Heart right ventricle (tissue), 16 donors: Measurements from ENCODE around the gene STEAP1B. TPM values are rescaled to one million over a fixed set of nuclear protein-coding genes. Genes with fewer than 3 reads are reported as not detected.
"Not testable (repeated sequence)": the region's sequence is repeated elsewhere in the genome, so short reads cannot be mapped to it uniquely, and the experiment has no call there.

Experiments used
- ATAC-seq, 8 donors: fragments of 200-7000 bp; cut with Tn5 transposase; one replicate each; pipeline ENCODE4 v1.9.1; 2020; ENCODE audit warnings: mild to moderate bottlenecking in 8 of 8, moderate library complexity in 8 of 8, moderate number of reproducible peaks in 1 of 8
- DNase-seq, 2 donors: peaks; one replicate each; pipeline ENCODE4 v3.0.0-alpha.2; 2020
- H3K27ac ChIP-seq, 10 donors: fragments of 200-600 bp; sonication (generic) in 2 of 10; one replicate each; pipeline versions ENCODE4 v1.5.0 to v1.8.0; 2020 to 2022; ENCODE audit warnings: mild to moderate bottlenecking in 3 of 10
- H3K27me3 ChIP-seq, 7 donors: fragments of 200-600 bp; one replicate each; pipeline ENCODE4 v1.8.0; 2021 to 2022; ENCODE audit warnings: mild to moderate bottlenecking in 2 of 7
- H3K36me3 ChIP-seq, 9 donors: fragments of 200-600 bp; sonication (generic) in 1 of 9; one replicate each; pipeline versions ENCODE4 v1.5.0 to v1.8.0; 2020 to 2022; ENCODE audit warnings: mild to moderate bottlenecking in 2 of 9
- H3K4me1 ChIP-seq, 9 donors: fragments of 200-600 bp; sonication (generic) in 1 of 9; one replicate each; pipeline versions ENCODE4 v1.5.0 to v1.8.0; 2020 to 2022; ENCODE audit warnings: mild to moderate bottlenecking in 4 of 9
- H3K4me3 ChIP-seq, 10 donors: fragments of 200-600 bp; sonication (generic) in 2 of 10; one replicate each; pipeline versions ENCODE4 v1.5.0 to v1.8.0; 2020 to 2022; ENCODE audit warnings: mild to moderate bottlenecking in 7 of 10, moderate library complexity in 2 of 10
- H3K9me3 ChIP-seq, 11 donors: fragments of 200-600 bp in 10 of 11; sonication (generic) in 2 of 11; one replicate each; pipeline versions ENCODE4 v1.5.0 to v1.8.0; 2013 to 2022; ENCODE audit warnings: mild to moderate bottlenecking in 2 of 11, control low read depth in 1 of 11, moderate library complexity in 1 of 11
- WGBS, 2 donors: extraction: QIAGEN DNeasy Blood & Tissue Kit; methylation state at CpG; one replicate each; pipeline ENCODE4 v1.1.7; 2013; ENCODE audit warnings: inconsistent platforms in 1 of 2; 5-methylcytosine and 5-hydroxymethylcytosine counted together
- intact Hi-C, 10 donors: fragments of 100-400 bp; cut with DNase I; formaldehyde crosslinking; loops; one replicate each; pipeline versions ENCODE4 v1.11.1 to v1.14.2; 2022
- polyA plus RNA-seq, 2 donors: library from polyadenylated mRNA; stranded (reverse); fragments of 200-250 nt; gene quantifications; one replicate each; pipeline ENCODE4 v1.2.3, GENCODE V29; 2013
- total RNA-seq, 10 donors: library from RNA; stranded (reverse); fragmentation: NEBNext Ultra II Directional in 3 of 10; extraction: Animal tissue kit (Norgen Biotek cat#: 25700) in 3 of 10; gene quantifications; one replicate each; pipeline versions ENCODE4 v1.2.1 to v1.2.4, GENCODE V29; 2021 to 2023
- TF ChIP-seq, protein P1 (sequence below), 9 donors: fragments of 200-600 bp; sonication (generic) in 2 of 9; IDR thresholded peaks; one replicate each; pipeline versions ENCODE4 v1.5.0 to v1.8.0; 2021 to 2022; ENCODE audit warnings: antibody characterized with exemption in 9 of 9, mild to moderate bottlenecking in 5 of 9, moderate library complexity in 1 of 9
- donor health status: Arrhythmogenic right ventricular cardiomyopathy.
- donor health status: ischemic (EF 13 %, LVEDD 7.1; RV severe dilation, severe dysfunction).
- donor health status: healthy with polysubstance abuse.
- donor health status: DM: no; HTN: yes; CAD: no.
- donor health status: DM: no; HTN: no; CAD: no.
- donor health status: ischemic (EF 25% LVEDD 6.9; RV normal size, moderate dysfunction).
- donor health status: ischemic (EF 25% LVEDD 5.7; RV mildly dilated, moderate dysfunction).
- donor health status: healthy.
- donor health status: DM: yes; HTN: yes; CAD: no.
- donor health status: Ischemic cardiomyopathy.
- donor health status: ischemic (EF 35%, LVEDD 5.7; RV mildly dilated, moderate dysfunction).
- donor health status: nonischemic (EF 11% LVEDD 7.7; RV severe dilation, severe dysfunction).
- donor health status: DM: yes; HTN: yes; CAD: no.
- donor health status: PGD.
- donor health status: ischemic (EF 29% LVEDD 5.4; RV normal size, mild dysfunction).
- donor health status: nonischemic (EF 23%, LVEDD 6.1; RV moderate dilation, normal function).

Gene STEAP1B
- total and polyA plus RNA-seq, 12 donors = 0.15 to 0.76 (median 0.40) TPM; not detected in 2

DNA sequence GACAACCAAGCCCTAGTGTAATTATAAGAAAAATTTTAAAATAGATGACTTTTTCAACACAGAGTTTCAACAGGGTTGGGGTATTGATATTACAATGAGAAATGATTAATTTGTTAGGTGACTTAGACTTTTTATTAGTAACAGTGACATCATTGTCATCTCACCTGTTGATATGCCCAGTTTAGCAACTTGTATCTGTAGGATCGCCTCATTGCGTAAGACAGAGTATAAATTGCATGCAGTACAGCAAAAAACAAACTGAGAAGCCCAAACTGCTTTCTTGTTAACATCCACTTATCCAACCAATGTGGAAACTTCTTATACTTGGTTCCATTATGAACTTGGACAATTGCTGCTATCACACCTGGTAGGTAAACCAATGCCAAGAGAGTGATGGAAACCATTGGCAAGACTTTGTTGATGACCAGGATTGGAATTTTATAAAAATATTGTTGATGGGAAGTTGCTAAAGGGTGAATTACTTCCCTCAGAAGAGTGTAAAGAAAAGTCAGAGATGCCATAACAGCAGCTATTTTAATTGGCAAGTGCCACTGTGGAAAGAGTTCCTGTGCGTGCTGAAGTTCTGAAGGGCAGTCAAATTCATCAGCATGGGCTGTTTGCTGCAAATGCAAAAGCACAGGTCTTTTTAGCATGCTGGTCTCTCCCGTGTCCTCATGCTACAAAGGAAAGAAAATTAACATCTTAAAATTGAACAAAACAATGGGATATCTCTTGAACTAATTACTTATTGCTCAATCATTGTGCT, 6.6 kb downstream of the STEAP1B start:
- DNase-seq, H3K4me3 ChIP-seq, intact Hi-C loops, H3K4me1 ChIP-seq, H3K36me3 ChIP-seq, H3K27me3 ChIP-seq, H3K9me3 ChIP-seq, ATAC-seq, H3K27ac ChIP-seq: not testable (repeated sequence)
- 91 to 94% methylated on average over 4 of the region's 4 CpGs for WGBS, 2 donors

DNA sequence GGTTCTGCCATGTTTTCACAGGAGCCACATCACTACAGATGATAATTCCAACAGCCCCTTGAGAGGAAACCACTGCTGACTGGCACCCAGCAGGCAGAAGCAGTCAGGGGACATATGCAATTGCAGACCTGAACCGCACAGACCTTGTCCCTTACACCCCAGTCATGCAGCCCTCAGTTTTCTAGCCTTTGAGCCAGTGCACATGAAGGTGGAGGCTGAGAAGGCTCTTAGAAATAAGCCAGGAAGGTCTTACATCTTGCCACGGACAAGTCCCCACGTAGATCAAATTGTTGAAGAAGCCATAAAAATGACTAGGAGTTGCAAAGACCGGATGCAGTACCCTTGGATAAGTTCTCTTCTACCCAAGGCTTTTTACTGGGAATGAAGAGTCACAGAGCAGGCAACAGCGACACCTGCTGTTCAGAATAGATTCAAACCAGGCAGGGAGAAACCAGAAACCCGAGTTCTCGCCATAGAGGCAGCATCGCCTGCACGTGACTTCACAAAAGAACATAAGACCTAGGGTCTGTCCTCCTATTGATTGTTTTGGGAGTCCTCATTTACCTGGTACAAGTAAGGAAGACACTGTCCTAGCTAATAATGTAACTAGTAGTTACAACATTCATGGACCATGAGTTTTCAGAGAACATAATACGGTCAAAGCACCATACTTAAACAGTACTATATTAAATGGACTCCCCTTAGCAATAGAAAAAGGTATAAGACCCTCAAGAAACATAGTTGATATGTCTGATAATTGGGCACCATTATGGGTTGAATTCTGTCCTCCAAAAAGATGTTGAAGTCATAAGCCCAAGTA, 11.1 kb downstream of the STEAP1B start:
- TF ChIP-seq, protein P1, sequence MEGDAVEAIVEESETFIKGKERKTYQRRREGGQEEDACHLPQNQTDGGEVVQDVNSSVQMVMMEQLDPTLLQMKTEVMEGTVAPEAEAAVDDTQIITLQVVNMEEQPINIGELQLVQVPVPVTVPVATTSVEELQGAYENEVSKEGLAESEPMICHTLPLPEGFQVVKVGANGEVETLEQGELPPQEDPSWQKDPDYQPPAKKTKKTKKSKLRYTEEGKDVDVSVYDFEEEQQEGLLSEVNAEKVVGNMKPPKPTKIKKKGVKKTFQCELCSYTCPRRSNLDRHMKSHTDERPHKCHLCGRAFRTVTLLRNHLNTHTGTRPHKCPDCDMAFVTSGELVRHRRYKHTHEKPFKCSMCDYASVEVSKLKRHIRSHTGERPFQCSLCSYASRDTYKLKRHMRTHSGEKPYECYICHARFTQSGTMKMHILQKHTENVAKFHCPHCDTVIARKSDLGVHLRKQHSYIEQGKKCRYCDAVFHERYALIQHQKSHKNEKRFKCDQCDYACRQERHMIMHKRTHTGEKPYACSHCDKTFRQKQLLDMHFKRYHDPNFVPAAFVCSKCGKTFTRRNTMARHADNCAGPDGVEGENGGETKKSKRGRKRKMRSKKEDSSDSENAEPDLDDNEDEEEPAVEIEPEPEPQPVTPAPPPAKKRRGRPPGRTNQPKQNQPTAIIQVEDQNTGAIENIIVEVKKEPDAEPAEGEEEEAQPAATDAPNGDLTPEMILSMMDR (IDR thresholded peaks at IDR 0.05) = peak; percentile 77 to 97 (median 92)
- Histone ChIP-seq H3K27me3 (peaks cover 0 to 6% (median 0%) of the 10 kb centered on the region in 7 donors), H3K9me3 (no peaks in the 10 kb centered on the region), H3K27ac (no peak overlapping the region), H3K4me1 (peaks cover 0 to 11% (median 0%) of the 10 kb centered on the region in 9 donors), H3K4me3 (no peak overlapping the region), H3K36me3 (no peaks in the 10 kb centered on the region)
- DNase-seq (peak in 1 of 2 donors; percentile 68), ATAC-seq (peak; percentile 76 to 93 (median 83))
- intact Hi-C loops = loop anchor here (1.0 to 10.0 kb wide), 8 partner anchors 134 to 384 kb away; partner anchors contain the start of gene RAPGEF5 (in 1 of the 10)
- 19 to 20% methylated on average over 10 of the region's 10 CpGs for WGBS, 2 donors

DNA sequence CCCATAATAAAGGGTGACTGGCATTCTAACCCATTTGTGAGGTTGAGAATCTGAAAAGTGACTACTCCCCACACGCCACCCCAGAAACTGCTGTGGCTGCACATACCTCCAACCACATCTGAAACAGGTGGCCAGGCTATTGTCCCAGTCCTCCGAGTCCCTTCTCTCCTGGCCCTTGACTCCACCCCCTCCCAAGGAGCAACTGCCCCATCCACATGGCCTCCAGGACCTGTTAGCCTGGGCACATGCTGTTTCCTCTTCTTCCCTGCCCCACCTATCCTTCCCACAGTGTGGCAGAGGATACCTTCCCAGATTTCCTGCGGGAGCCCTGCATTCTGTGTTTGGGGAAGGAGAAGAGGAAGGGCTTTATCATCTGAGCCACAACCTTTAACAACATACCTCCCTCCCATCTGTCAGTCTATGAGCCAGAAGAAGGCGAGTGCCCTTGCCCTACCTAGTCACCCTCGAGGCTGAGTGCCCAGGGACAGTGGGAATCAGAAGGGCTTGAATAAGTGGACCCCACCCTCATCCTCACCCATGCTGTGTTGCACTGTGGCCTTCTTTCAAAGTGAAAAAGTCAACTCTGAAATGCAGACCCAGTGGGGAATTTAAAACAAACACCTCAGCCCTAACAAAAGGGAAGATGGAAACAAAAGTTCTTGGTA, 11.9 kb downstream of the STEAP1B start:
- H3K36me3 ChIP-seq = no peaks in the 10 kb centered on the region
- TF ChIP-seq, protein P1 (IDR thresholded peaks at IDR 0.05) = no peak
- no peak overlapping the region for H3K4me3 ChIP-seq
- whole genome bisulfite sequencing, 2 donors = 74 to 87% methylated on average over 5 of the region's 5 CpGs
- peaks cover 0 to 11% (median 0%) of the 10 kb centered on the region in 9 donors for H3K4me1 ChIP-seq
- intact Hi-C loops = loop anchor here in 9 of 10 donors (1.0 to 10.0 kb wide), 7 partner anchors 133 to 379 kb away; partner anchors contain the start of gene RAPGEF5 (in 1 of the 9)
- DNase-seq (no peak), ATAC-seq (peak in 2 of 8 donors; percentile 34 to 35)
- peaks cover 0 to 6% (median 0%) of the 10 kb centered on the region in 7 donors for H3K27me3 ChIP-seq
- no peak overlapping the region for H3K27ac ChIP-seq
- H3K9me3 ChIP-seq = no peaks in the 10 kb centered on the region

DNA sequence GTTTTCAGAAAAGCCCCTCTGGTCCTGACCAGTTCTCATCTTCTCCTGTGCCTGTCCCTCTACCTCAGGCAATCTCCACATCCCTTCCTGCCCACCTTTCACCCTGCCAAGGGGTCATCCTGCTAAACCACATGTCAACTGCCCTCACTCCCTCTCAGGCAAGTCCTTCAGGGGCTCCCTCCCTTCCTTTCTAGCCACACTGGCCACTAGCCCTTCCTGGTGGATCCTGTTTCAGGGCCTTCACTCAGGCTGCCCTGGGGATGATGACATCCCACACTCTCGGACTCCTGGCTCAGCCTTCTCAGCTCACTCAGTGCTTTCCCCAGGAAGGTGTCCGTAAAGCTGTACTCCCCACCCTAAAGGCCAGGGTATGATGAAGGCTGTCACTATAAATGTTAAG, 13.4 kb downstream of the STEAP1B start:
- no peaks in the 10 kb centered on the region for H3K36me3 ChIP-seq
- TF ChIP-seq, protein P1 (IDR thresholded peaks at IDR 0.05) = no peak
- H3K27ac ChIP-seq = no peak overlapping the region
- 69 to 82% methylated on average over 2 of the region's 2 CpGs for WGBS, 2 donors
- no peak overlapping the region for H3K4me3 ChIP-seq
- no peak for ATAC-seq
- peaks cover 0 to 22% (median 6%) of the 10 kb centered on the region in 9 donors for H3K4me1 ChIP-seq
- peaks cover 0 to 6% (median 0%) of the 10 kb centered on the region in 7 donors for H3K27me3 ChIP-seq
- H3K9me3 ChIP-seq = no peaks in the 10 kb centered on the region
- no peak for DNase-seq
- intact Hi-C loops = loop anchor here in 7 of 10 donors (5.0 to 10.0 kb wide), 3 partner anchors 132 to 192 kb away; partner anchors contain the start of gene RAPGEF5 (in 1 of the 7)
